CD4-positive, alpha-beta T cell treated with Interleukin-4 for 1 hour (primary cell): Measurements from ENCODE around the gene RHBDD3.
"Not testable (repeated sequence)": the region's sequence is repeated elsewhere in the genome, so short reads cannot be mapped to it uniquely, and the experiment has no call there.

Experiments
- DNase-seq, 2 donors: peaks; one replicate each; pipeline ENCODE4 v3.0.0-alpha.2; 2020 to 2022

The RHBDD3 gene

GRCh38 chr22:29245626-29246385 lies 22.0 kb downstream of the RHBDD3 start:
- DNase-seq = peak; percentile 63 to 65

GRCh38 chr22:29244785-29245625 lies 22.8 kb downstream of the RHBDD3 start:
- peak in 1 of 2 donors; percentile 2 for DNase-seq

- DNase-seq = no peak
These were observed 23.8 kb downstream of the RHBDD3 start for GRCh38 chr22:29243874-29244446.

- DNase-seq = not testable (repeated sequence)
These were observed 27.3 kb downstream of the RHBDD3 start for GRCh38 chr22:29240481-29240880.

- no peak for DNase-seq
These were observed 34.4 kb downstream of the RHBDD3 start for GRCh38 chr22:29233277-29233877.

- DNase-seq = no peak
These were observed 35.5 kb downstream of the RHBDD3 start for GRCh38 chr22:29231971-29232959.

DNA sequence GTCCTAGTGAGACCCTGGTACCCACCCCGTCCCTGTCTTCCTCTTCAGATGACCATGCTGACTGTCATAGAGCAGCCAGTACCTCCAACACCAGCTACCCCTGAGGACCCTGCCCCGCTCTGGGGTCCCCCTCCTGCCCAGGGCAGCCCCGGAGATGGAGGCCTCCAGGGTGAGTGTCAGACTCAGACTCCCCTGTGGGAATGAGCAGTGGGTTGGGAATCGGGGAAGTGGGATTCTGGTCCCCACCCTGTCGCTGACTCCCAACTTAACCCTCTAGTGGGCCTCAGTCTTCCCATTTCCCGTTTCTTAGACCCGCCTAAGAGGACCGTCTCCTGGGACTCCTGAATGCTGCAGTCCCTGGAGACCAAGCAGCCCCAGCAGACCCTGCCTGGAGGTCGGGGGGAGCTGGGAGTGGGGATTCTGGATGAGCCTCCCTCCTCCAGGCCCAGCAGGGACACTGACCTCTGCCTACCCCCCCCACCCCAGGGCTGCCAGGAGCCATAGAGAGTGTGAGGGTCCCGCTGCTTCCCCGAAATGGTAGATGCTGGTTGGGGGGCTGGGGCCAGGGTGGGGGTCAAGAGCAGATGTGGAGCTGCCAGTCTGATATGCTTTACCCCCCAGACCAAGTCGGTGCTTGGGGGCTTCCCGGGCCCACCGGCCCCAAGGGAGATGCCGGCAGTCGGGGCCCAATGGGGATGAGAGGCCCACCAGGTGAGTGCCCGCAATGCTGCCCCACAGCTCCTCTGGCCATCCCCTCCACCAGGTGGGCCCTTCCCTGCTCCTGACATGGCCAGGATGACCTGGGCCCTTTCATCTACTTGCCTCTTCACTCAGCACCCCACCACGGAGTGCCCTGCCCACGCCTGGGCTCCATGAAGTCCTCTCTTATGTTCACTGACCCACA lies 36.6 kb downstream of the RHBDD3 start:
- no peak for DNase-seq

GRCh38 chr22:29226351-29226981 lies 41.3 kb downstream of the RHBDD3 start:
- no peak for DNase-seq

DNA sequence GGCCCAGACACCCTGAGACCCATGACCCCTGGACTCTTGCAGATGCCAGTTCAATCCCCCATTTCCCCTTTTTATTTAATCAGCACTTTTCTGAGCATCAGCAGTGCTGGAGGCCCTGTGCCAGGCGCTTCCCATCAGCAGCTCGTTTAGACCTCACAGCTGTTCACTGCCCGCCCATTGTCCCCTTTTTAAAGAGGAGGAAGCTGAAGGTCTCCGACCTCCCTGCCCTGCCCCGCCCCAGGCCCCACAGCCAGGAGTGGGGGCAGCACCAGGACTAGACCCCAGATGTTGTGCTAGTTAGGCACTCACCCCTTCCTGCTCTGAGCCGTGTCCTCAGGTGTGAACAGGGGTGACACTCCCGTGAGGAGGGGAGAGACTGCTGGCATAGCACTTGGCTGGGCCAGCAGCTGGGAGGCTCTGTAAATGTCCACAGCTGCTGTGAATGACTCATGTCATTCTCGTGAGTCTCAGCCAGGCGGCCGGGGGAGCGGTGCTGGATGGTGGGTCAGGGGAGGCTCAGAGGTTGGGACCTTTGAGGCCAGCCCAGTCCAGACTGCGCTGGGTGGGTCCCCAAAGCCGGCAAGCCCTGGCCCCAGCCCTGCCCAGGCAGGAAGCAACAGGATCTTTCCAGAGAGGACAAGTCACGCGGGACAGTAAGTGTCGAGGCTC lies 42.2 kb downstream of the RHBDD3 start:
- no peak for DNase-seq

- no peak for DNase-seq
These were observed 42.8 kb downstream of the RHBDD3 start for GRCh38 chr22:29224859-29225410.

- DNase-seq = no peak
These were observed 43.5 kb downstream of the RHBDD3 start for GRCh38 chr22:29224121-29224858.

DNA sequence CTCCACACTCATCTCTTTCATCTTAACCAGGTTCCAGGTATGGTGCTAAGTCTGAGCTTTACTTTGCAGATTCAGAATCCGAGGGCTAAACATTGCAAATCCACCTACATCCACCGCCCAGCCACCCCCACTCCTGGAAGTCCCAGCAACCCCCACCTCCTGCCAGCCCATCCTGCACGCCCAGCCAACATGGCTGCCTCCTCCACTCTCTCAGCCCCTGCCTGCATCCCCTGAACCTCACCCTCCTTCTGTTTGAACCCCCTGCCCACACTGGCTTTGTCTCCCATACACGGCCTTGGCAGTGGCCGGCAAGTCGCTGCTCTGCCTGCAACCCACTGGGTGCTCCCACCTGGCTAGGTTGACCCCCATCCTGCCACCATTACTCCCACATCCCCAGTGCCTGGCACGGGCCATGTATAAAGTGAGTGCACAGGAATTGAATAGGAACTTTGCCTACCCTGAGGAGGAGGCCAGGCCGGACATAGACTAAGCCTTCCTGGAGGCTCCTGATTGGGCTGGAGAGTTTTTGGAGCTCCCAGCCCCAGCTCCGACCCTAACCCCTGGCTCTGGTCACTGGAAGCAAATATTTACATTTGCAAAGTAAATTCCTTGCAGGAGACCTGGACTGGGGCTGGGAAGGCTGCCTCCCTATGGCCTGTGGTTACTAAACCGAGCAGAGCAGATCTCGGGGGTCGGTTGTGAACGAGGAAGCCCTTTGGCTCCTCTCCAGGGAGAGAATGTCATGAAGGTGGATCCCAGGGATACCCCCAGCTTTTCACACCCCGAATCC lies 47.7 kb downstream of the RHBDD3 start:
- DNase-seq = no peak

GRCh38 chr22:29219409-29219782 lies 48.4 kb downstream of the RHBDD3 start:
- DNase-seq = not testable (repeated sequence)

DNA sequence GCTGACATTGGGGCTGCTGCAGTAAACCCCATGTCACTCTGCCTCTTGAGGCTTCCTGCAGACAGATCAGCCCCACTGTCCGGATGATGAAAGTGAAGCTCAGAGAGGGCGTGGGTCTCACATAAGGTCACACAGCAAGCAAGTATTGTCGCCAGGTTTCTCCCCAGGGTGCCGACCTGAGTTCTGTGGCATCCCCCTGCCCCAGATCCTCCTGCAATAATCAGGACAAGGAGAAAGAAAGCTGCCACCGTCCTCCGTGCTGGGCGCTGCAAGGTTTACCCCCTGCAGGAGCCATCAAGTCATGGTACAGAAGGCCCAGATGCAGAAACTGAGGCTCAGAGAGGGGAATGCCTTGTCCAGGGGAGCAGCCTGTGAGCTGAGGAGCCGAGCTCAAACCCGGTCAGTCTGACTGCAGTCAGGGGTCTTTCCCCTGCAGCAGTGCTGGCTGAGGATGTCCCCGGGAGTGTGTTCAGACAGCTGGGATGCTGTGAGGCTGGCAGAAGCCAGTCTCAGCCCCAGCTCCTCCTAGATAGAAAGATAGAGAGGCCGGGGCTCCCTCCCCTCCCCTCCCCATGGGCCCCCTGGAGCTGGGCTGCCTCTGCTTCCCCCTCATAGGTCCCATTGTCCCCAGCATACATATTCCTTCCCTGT lies 48.9 kb downstream of the RHBDD3 start:
- DNase-seq = no peak

DNA sequence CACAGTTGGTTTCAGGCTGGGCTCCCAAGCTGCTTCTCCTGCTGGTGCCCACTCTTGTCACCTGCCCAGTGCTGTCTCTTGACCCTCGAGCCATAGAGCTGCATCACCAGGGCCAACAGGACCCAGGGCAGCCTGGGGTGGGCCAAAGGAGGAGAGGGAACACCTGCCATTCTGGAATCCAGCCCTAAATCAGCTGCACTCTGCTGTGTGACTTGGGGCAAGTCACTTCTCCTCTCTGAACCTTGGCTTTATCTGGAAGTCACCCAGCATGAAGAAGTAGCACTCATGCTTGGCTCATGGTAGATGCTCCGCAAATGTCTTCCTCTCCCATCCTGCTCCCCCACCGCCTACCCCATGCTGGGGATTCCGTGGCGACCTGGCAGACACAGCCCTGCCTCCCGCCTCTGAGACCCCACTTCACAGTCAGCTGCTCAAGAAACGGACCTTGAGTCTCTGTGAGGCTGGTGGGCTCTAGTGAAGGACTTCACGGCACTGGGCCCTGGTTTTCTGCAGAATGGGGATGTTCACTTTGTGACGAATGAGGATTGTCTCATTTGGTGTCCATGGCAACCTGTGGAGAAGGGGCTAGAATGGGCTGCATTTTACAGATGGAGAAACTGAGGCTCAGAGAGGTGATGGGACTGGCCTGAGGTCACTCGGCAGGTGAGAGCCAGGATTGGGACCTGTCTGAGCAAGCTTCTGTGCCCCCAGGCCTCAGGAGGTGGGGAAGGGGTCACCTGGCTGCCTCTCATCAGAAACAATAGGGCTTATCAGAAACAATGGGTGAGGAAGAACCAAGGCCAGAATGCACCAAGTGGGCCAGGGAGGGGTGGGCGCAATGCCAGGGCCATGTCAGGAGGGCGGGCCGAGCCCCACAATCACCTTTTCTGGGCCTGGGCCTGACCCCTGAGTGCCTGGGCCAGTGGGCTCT lies 49.7 kb downstream of the RHBDD3 start:
- DNase-seq = no peak
